Common myeloid progenitor, CD34-positive (primary cell): ENCODE measurements around the gene MAP1LC3A.
"Not testable (repeated sequence)": the region's sequence is repeated elsewhere in the genome, so short reads cannot be mapped to it uniquely, and the experiment has no call there.

Source experiments
- CTCF ChIA-PET: fragments of 350-600 bp; sonication (Branson Sonifier 250); formaldehyde crosslinking; loops from one replicate; lab custom pipeline; 2021; ENCODE audit warnings: antibody characterized with exemption; lab: Charles Lee
- POLR2A ChIA-PET: fragments of 350-600 bp; sonication (Branson Sonifier 250); formaldehyde crosslinking; loops from one replicate; lab custom pipeline; 2021; ENCODE audit warnings: antibody characterized with exemption; lab: Charles Lee
- DNase-seq, 3 donors: peaks; one replicate each; pipeline versions ENCODE4 v3.0.0 to v3.0.0-alpha.2; 2013
- H3K27ac ChIP-seq, 2 experiments: 1 replicate in 1 of 2; 2 replicates in 1 of 2; pipeline ENCODE4 v1.7.0; 2013; ENCODE audit warnings: inconsistent platforms in 2 of 2, low read length in 2 of 2, mild to moderate bottlenecking in 2 of 2, low read depth in 1 of 2, moderate library complexity in 1 of 2; ENCODE audit not compliant: severe bottlenecking in 2 of 2, insufficient read depth in 1 of 2, poor library complexity in 1 of 2
- H3K27me3 ChIP-seq, 5 experiments: replicated peaks in 2 of 5; 1 replicate in 3 of 5; 2 replicates in 2 of 5; pipeline versions ENCODE4 v1.6.1 to v1.7.0; 2013; ENCODE audit warnings: low read length in 4 of 5, mild to moderate bottlenecking in 2 of 5, moderate library complexity in 2 of 5, inconsistent platforms in 1 of 5; ENCODE audit not compliant: insufficient read depth in 5 of 5, control insufficient read depth in 4 of 5
- H3K36me3 ChIP-seq, 4 experiments: 1 replicate in 2 of 4; 2 replicates in 2 of 4; pipeline versions ENCODE4 v1.6.1 to v1.7.0; 2013; ENCODE audit warnings: low read length in 3 of 4, control low read depth in 1 of 4, mild to moderate bottlenecking in 1 of 4; ENCODE audit not compliant: control insufficient read depth in 4 of 4, insufficient read depth in 4 of 4
- H3K4me1 ChIP-seq, 4 experiments: 1 replicate in 3 of 4; 2 replicates in 1 of 4; pipeline versions ENCODE4 v1.6.1 to v1.7.1; 2013; ENCODE audit warnings: low read length in 3 of 4, mild to moderate bottlenecking in 3 of 4, control low read depth in 1 of 4, inconsistent platforms in 1 of 4, moderate library complexity in 1 of 4; ENCODE audit not compliant: control insufficient read depth in 4 of 4, insufficient read depth in 4 of 4; ENCODE audit errors: control extremely low read depth in 1 of 4
- H3K4me3 ChIP-seq, 7 experiments: 1 replicate in 4 of 7; 2 replicates in 3 of 7; pipeline versions ENCODE4 v1.5.1 to v1.7.0; 2013; ENCODE audit warnings: mild to moderate bottlenecking in 7 of 7, low read length in 6 of 7, moderate library complexity in 6 of 7, inconsistent platforms in 2 of 7, low read depth in 2 of 7, control low read depth in 1 of 7; ENCODE audit not compliant: insufficient read depth in 4 of 7, control insufficient read depth in 1 of 7; ENCODE audit errors: extremely low read depth in 1 of 7
- H3K9me3 ChIP-seq, 5 experiments: 1 replicate in 4 of 5; 2 replicates in 1 of 5; pipeline versions ENCODE4 v1.6.1 to v1.7.1; 2013; ENCODE audit warnings: low read length in 4 of 5, mild to moderate bottlenecking in 2 of 5, inconsistent platforms in 1 of 5, low read depth in 1 of 5, moderate library complexity in 1 of 5; ENCODE audit not compliant: control insufficient read depth in 4 of 5, insufficient read depth in 2 of 5; ENCODE audit errors: control extremely low read depth in 1 of 5
- WGBS: methylation state at CpG from one replicate; pipeline ENCODE4 v1.1.5; 2013; ENCODE audit not compliant: insufficient coverage; 5-methylcytosine and 5-hydroxymethylcytosine counted together

Gene MAP1LC3A

GRCh38 chr20:34514897-34515483 lies 43.5 kb upstream of the MAP1LC3A start:
- Histone ChIP-seq H3K27ac (peak overlapping the region; percentile 80 to 90), H3K9me3 (no peaks in the 10 kb centered on the region), H3K4me3 (peak overlapping the region; percentile 75 to 100 (median 95)), H3K4me1 (peaks cover 5 to 26% (median 16%) of the 10 kb centered on the region in 4 experiments), H3K27me3 (no peaks in the 10 kb centered on the region), H3K36me3 (peaks cover 0 to 18% (median 7%) of the 10 kb centered on the region in 4 experiments)
- POLR2A ChIA-PET: interaction anchor here (0.7 kb wide), 1 partner anchor 153 kb away, joined by 3 read pairs; no protein-coding TSS in a partner anchor
- DNase-seq: no peak
- WGBS: 14% methylated on average over 13 of the region's 19 CpGs
- CTCF ChIA-PET: interaction anchor here (0.8 to 4.0 kb wide), 3 partner anchors 10 to 203 kb away, joined by 3 to 31 read pairs (median 5); no protein-coding TSS in a partner anchor

GRCh38 chr20:34515484-34516246 lies 42.9 kb upstream of the MAP1LC3A start:
- ChIA-PET CTCF (interaction anchor here (0.7 to 4.0 kb wide), 9 partner anchors 10 to 332 kb away, joined by 3 to 31 read pairs (median 4); partner anchors contain the start of gene ITCH), POLR2A (no interaction called here)
- peaks cover 5 to 26% (median 16%) of the 10 kb centered on the region in 4 experiments for H3K4me1 ChIP-seq
- H3K9me3 ChIP-seq: no peaks in the 10 kb centered on the region
- 5% methylated on average over 29 of the region's 36 CpGs for WGBS
- peaks cover 0 to 15% (median 4%) of the 10 kb centered on the region in 4 experiments for H3K36me3 ChIP-seq
- no peaks in the 10 kb centered on the region for H3K27me3 ChIP-seq
- peak; percentile 76 to 88 (median 85) for DNase-seq
- peak overlapping the region; percentile 75 to 100 (median 95) for H3K4me3 ChIP-seq
- peak overlapping the region; percentile 80 to 90 for H3K27ac ChIP-seq

GRCh38 chr20:34516247-34517113 lies 42.0 kb upstream of the MAP1LC3A start, which contains the start of gene DYNLRB1:
TSS of gene DYNLRB1 (plus strand) at chr20:34516422. CDS start at chr20:34516459, 37 bp downstream.
- DNase-seq: peak; percentile 93 to 96 (median 94)
- POLR2A ChIA-PET: interaction anchor here (0.5 to 0.8 kb wide), 3 partner anchors 42 to 434 kb away, joined by 3 to 5 read pairs (median 3); no protein-coding TSS in a partner anchor
- Histone ChIP-seq H3K27me3 (no peaks in the 10 kb centered on the region), H3K4me3 (peak within 1 kb of the TSS; percentile 75 to 100 (median 95)), H3K27ac (peak within 1 kb of the TSS; percentile 80 to 90), H3K4me1 (peaks cover 5 to 26% (median 16%) of the 10 kb centered on the region in 4 experiments), H3K36me3 (peaks cover 0 to 10% (median 5%) of the 10 kb centered on the region in 4 experiments), H3K9me3 (no peaks in the 10 kb centered on the region)
- CTCF ChIA-PET: interaction anchor here (0.7 to 4.0 kb wide), 10 partner anchors 15 to 333 kb away, joined by 3 to 31 read pairs (median 4); partner anchors contain the start of gene ITCH
- under 1% methylated on average over 55 of the region's 59 CpGs for WGBS

GRCh38 chr20:34517114-34517505 lies 41.4 kb upstream of the MAP1LC3A start:
- peak overlapping the region; percentile 75 to 100 (median 95) for H3K4me3 ChIP-seq
- ChIA-PET CTCF (interaction anchor here (0.6 to 4.0 kb wide), 10 partner anchors 14 to 333 kb away, joined by 3 to 31 read pairs (median 4); no protein-coding TSS in a partner anchor), POLR2A (interaction anchor here (0.5 to 0.8 kb wide), 3 partner anchors 41 to 433 kb away, joined by 3 to 5 read pairs (median 3); no protein-coding TSS in a partner anchor)
- peaks cover 5 to 26% (median 16%) of the 10 kb centered on the region in 4 experiments for H3K4me1 ChIP-seq
- DNase-seq: peak in 2 of 3 donors; percentile 51 to 64
- H3K27me3 ChIP-seq: no peaks in the 10 kb centered on the region
- H3K36me3 ChIP-seq: peaks cover 0 to 16% (median 7%) of the 10 kb centered on the region in 4 experiments
- H3K9me3 ChIP-seq: no peaks in the 10 kb centered on the region
- WGBS: no CpG with 5 or more reads among the region's 3 CpGs
- H3K27ac ChIP-seq: peak overlapping the region; percentile 80 to 90

GRCh38 chr20:34518863-34519262 lies 39.7 kb upstream of the MAP1LC3A start:
- H3K27me3 ChIP-seq, POLR2A ChIA-PET, DNase-seq, H3K27ac ChIP-seq, H3K9me3 ChIP-seq, H3K4me3 ChIP-seq, CTCF ChIA-PET: not testable (repeated sequence)
- Histone ChIP-seq H3K36me3 (peaks cover 0 to 19% (median 9%) of the 10 kb centered on the region in 4 experiments), H3K4me1 (peaks cover 5 to 32% (median 20%) of the 10 kb centered on the region in 4 experiments)
- 96% methylated on average over 5 of the region's 7 CpGs for WGBS

GRCh38 chr20:34519841-34520240 lies 38.7 kb upstream of the MAP1LC3A start:
- peaks cover 3 to 26% (median 16%) of the 10 kb centered on the region in 4 experiments for H3K4me1 ChIP-seq
- CTCF ChIA-PET: interaction anchor here (1.0 to 5.6 kb wide), 2 partner anchors 206 to 223 kb away, joined by 3 to 68 read pairs; no protein-coding TSS in a partner anchor
- WGBS: 97% methylated on average over 5 of the region's 10 CpGs
- H3K27ac ChIP-seq, H3K4me3 ChIP-seq, POLR2A ChIA-PET, H3K9me3 ChIP-seq, DNase-seq, H3K27me3 ChIP-seq: not testable (repeated sequence)
- peaks cover 0 to 24% (median 14%) of the 10 kb centered on the region in 4 experiments for H3K36me3 ChIP-seq
